Measurements from ENCODE around the gene PPDPF. TPM values are rescaled to one million over a fixed set of nuclear protein-coding genes. Genes with fewer than 3 reads are reported as not detected.

Gene PPDPF
- total RNA-seq, 4 donors from 2014 or later, result 142 to 613 (median 338) TPM

- H3K4me1 ChIP-seq, result peaks cover 15 to 63% (median 17%) of the 10 kb centered on the region in 3 donors
- 57 to 59% methylated on average over 3 of the region's 3 CpGs for WGBS, 2 donors
- intact Hi-C loops (cut with DNase I), result no loop called here
- H3K27ac ChIP-seq, result peak overlapping the region in 3 of 4 donors; percentile 45 to 96 (median 69)
- H3K27me3 ChIP-seq, result peaks cover 0 to 1% (median 0%) of the 10 kb centered on the region in 4 donors
- H3K4me3 ChIP-seq, result no peak overlapping the region
- DNase-seq, result no peak
- H3K9me3 ChIP-seq, result no peaks in the 10 kb centered on the region
- H3K36me3 ChIP-seq, result peaks cover 6 to 42% (median 7%) of the 10 kb centered on the region in 3 donors
- no peak for TF ChIP-seq POLR2A (IDR thresholded peaks at IDR 0.05)
- TF ChIP-seq CTCF (IDR thresholded peaks at IDR 0.05), result no peak
Observed at GRCh38 chr20:63525185-63525584, 4.6 kb downstream of the PPDPF start.

GRCh38 chr20:63525971-63526370 lies 5.4 kb downstream of the PPDPF start:
- peaks cover 0 to 6% (median 0%) of the 10 kb centered on the region in 4 donors for H3K27me3 ChIP-seq
- TF ChIP-seq POLR2A (IDR thresholded peaks at IDR 0.05), result no peak
- no peak for TF ChIP-seq CTCF (IDR thresholded peaks at IDR 0.05)
- peaks cover 15 to 70% (median 17%) of the 10 kb centered on the region in 3 donors for H3K4me1 ChIP-seq
- H3K9me3 ChIP-seq, result no peaks in the 10 kb centered on the region
- peaks cover 6 to 48% (median 7%) of the 10 kb centered on the region in 3 donors for H3K36me3 ChIP-seq
- no peak overlapping the region for H3K4me3 ChIP-seq
- WGBS, 2 donors, result 12% methylated on average over 2 of the region's 2 CpGs
- no peak for DNase-seq
- H3K27ac ChIP-seq, result peak overlapping the region in 3 of 4 donors; percentile 45 to 96 (median 69)
- intact Hi-C loops (cut with DNase I), result no loop called here

GRCh38 chr20:63527184-63527583 lies 6.6 kb downstream of the PPDPF start:
- no peak for DNase-seq
- Histone ChIP-seq H3K36me3 (peaks cover 6 to 40% (median 7%) of the 10 kb centered on the region in 3 donors), H3K27me3 (peaks cover 0 to 6% (median 0%) of the 10 kb centered on the region in 4 donors), H3K4me3 (no peak overlapping the region), H3K9me3 (no peaks in the 10 kb centered on the region), H3K27ac (peak overlapping the region in 2 of 4 donors; percentile 61 to 96), H3K4me1 (peaks cover 6 to 64% (median 9%) of the 10 kb centered on the region in 3 donors)
- intact Hi-C loops (cut with DNase I), result no loop called here
- TF ChIP-seq CTCF (IDR thresholded peaks at IDR 0.05) (no peak), POLR2A (IDR thresholded peaks at IDR 0.05) (no peak)
- 76 to 80% methylated on average over 4 to 5 of the region's 9 CpGs for WGBS, 2 donors

GRCh38 chr20:63529180-63529860 lies 8.8 kb downstream of the PPDPF start:
- intact Hi-C loops (cut with DNase I), result no loop called here
- peaks cover 0 to 24% (median 0%) of the 10 kb centered on the region in 4 donors for H3K27me3 ChIP-seq
- no peak for TF ChIP-seq POLR2A (IDR thresholded peaks at IDR 0.05)
- TF ChIP-seq CTCF (IDR thresholded peaks at IDR 0.05), result no peak
- H3K4me3 ChIP-seq, result no peak overlapping the region
- no peaks in the 10 kb centered on the region for H3K9me3 ChIP-seq
- WGBS, 2 donors, result 56 to 82% methylated on average over 3 to 7 of the region's 27 CpGs
- peaks cover 0 to 27% (median 0%) of the 10 kb centered on the region in 3 donors for H3K36me3 ChIP-seq
- peaks cover 8 to 61% (median 10%) of the 10 kb centered on the region in 3 donors for H3K4me1 ChIP-seq
- H3K27ac ChIP-seq, result peak overlapping the region in 2 of 4 donors; percentile 55 to 60
- DNase-seq, result no peak
